Astrocyte of the spinal cord (primary cell): Measurements from ENCODE around the gene CLSTN3.
A peak's percentile ranks its signal among the peaks of the same experiment; 100 is the strongest.

ENCODE experiments used
- DNase-seq: peaks from one replicate; pipeline ENCODE4 v3.0.0; 2011; ENCODE audit warnings: low read depth, low spot score
- H3K4me3 ChIP-seq: 2 replicates; pipeline ENCODE4 v1.5.1; 2011; ENCODE audit warnings: low read depth, mild to moderate bottlenecking, low read length, moderate library complexity
- CTCF ChIP-seq: IDR thresholded peaks from 2 replicates; pipeline ENCODE4 v1.5.1; 2012; ENCODE audit warnings: low read depth, mild to moderate bottlenecking, low read length, inconsistent platforms
- in situ Hi-C: cut with HindIII; loops from 2 replicates; pipeline ENCODE4 v1.10.0; 2017; ENCODE audit warnings: low sequenced_read_pairs

Gene CLSTN3

DNA sequence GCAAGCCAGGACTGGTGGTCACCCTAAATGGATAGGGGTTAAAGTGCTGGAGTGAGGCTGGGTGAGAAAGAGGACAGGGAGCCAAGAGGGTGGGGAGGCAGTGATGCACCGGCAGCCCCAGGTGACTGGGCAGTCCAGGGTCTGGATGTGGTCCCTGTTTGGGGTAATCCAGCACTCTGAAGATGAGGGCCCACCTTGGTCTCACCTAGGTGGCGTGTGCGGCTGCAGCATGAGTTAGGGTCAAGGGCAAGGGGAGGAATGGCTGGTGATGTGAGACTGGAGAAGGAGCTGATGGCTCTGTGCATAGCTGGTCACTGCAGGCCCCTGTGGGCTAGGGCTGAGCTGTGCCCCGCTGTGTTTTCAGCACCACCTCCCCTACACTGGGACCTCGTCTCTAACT is 19.5 kb upstream of the CLSTN3 start:
- TF ChIP-seq CTCF = no peak
- in situ Hi-C loops = no loop called here
- DNase-seq = no peak
- H3K4me3 ChIP-seq = no peak overlapping the region

- no peak for DNase-seq
- H3K4me3 ChIP-seq = no peak overlapping the region
- no peak for TF ChIP-seq CTCF
- in situ Hi-C loops = no loop called here
Measured at GRCh38 chr12:7112041-7112440, 18.1 kb upstream of the CLSTN3 start.

DNA sequence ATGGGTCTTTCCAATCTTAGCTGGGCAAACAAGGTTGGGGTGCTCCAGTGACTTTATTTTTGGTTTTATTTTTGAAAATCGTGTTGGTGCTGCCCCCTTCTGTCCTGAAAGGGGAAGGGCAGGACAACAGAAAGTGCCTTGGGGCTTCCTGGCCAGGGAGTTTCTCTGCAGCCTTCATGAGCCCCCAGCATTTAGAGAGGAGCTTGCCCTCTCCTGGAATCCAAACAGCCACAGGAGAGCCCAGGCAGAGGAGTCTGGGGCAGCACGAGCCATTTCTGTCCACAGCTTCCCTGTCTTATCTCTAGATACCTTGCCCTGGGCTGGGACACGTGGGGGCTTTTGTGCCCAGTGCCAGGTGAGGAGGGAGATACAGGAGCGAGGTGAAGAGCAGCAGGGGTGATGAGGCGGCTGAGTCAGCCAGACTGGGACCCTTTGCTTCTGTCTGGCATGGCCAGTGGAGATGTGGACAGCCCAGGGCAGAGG is 16.7 kb upstream of the CLSTN3 start:
- in situ Hi-C loops = no loop called here
- H3K4me3 ChIP-seq = no peak overlapping the region
- TF ChIP-seq CTCF = peak; percentile 87
- peak; percentile 39 for DNase-seq

- in situ Hi-C loops = no loop called here
- no peak for DNase-seq
- H3K4me3 ChIP-seq = no peak overlapping the region
- no peak for TF ChIP-seq CTCF
Measured at GRCh38 chr12:7114008-7114407, 16.2 kb upstream of the CLSTN3 start.

DNA sequence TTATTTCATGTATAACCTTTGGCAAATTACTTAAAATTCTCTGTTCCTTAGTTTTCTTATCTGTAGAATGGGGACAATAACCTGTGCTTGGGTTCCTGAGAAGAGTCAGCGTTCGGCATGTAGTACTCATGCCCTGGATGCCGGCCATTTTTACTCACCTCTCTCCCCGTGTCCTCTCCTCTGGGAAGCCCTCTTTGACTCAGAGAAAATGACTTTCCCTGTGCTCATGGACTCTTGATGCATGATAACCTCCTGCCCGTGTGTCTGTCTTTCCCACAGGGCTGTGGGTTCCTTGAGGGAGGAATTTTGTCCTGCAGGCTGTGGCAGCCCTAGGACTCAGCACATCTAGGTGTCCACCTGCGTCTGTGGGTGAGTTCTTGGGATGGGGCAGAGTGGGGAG is 15.3 kb upstream of the CLSTN3 start:
- H3K4me3 ChIP-seq = no peak overlapping the region
- no peak for DNase-seq
- TF ChIP-seq CTCF = no peak
- in situ Hi-C loops = no loop called here

- no peak for DNase-seq
- TF ChIP-seq CTCF = no peak
- in situ Hi-C loops = no loop called here
- no peak overlapping the region for H3K4me3 ChIP-seq
Measured at GRCh38 chr12:7116196-7116595, 14.0 kb upstream of the CLSTN3 start.

- H3K4me3 ChIP-seq = no peak overlapping the region
Measured at GRCh38 chr12:7116916-7117315, 13.3 kb upstream of the CLSTN3 start.

More at GRCh38 chr12:7116916-7117315, 13.3 kb upstream of the CLSTN3 start:
- no peak for DNase-seq
- no peak for TF ChIP-seq CTCF
- in situ Hi-C loops = no loop called here
